ENCODE measurements around the gene COX19. TPM values are rescaled to one million over a fixed set of nuclear protein-coding genes. Genes with fewer than 3 reads are reported as not detected.

The COX19 gene
- total and polyA plus RNA-seq, 10 donors, result 7.1 to 29.1 (median 15.2) TPM

DNA sequence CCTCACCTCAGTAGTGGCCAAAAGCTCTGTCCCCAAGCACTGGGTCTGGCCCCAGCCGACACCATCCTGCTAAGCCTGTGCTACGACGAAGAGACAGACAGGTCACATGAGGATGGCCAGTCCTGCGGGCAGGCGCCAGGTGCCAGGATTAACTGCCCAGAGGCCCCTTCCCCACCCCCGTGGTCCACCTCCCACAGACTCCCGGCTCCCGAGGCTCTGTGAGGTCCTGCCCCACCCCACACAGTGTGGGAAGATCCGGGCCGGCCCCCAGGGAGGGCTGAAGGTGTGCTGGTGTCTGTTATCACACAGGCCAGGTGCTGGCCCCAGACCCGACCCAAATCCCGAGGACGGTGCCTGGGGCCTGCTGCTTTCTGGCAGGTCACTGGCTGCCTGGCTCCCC, 34.9 kb upstream of the COX19 start:
- no peak for DNase-seq
- Histone ChIP-seq H3K36me3 (peaks cover 0 to 48% (median 20%) of the 10 kb centered on the region in 6 donors), H3K27ac (no peak overlapping the region), H3K4me3 (no peak overlapping the region), H3K4me1 (peaks cover 0 to 18% (median 6%) of the 10 kb centered on the region in 6 donors), H3K9me3 (no peaks in the 10 kb centered on the region), H3K27me3 (replicated peaks in 1 of 7) (no peaks in the 10 kb centered on the region)
- intact Hi-C loops (cut with DNase I; ENCODE audit: low total_unique reads), result no loop called here
- no peak for TF ChIP-seq CTCF (IDR thresholded peaks at IDR 0.05 in 8 of 11, conservative IDR thresholded peaks at IDR 0.05 in 3 of 11)
- no peak for TF ChIP-seq POLR2AphosphoS5 (IDR thresholded peaks at IDR 0.05)
- no peak for TF ChIP-seq POLR2A (IDR thresholded peaks at IDR 0.05)
- 89 to 95% (median 90%) methylated on average over 5 to 13 of the region's 13 CpGs for WGBS, 5 donors

- TF ChIP-seq POLR2AphosphoS5 (IDR thresholded peaks at IDR 0.05) (no peak), CTCF (IDR thresholded peaks at IDR 0.05 in 8 of 11, conservative IDR thresholded peaks at IDR 0.05 in 3 of 11) (no peak), POLR2A (IDR thresholded peaks at IDR 0.05) (no peak)
- Histone ChIP-seq H3K4me1 (peaks cover 0 to 19% (median 6%) of the 10 kb centered on the region in 6 donors), H3K27ac (no peak overlapping the region), H3K27me3 (replicated peaks in 1 of 7) (no peaks in the 10 kb centered on the region), H3K9me3 (no peaks in the 10 kb centered on the region), H3K4me3 (no peak overlapping the region), H3K36me3 (peaks cover 0 to 49% (median 20%) of the 10 kb centered on the region in 6 donors)
- WGBS, 5 donors, result 96% methylated on average over 21 to 22 of the region's 22 CpGs
- no peak for DNase-seq
- intact Hi-C loops (cut with DNase I; ENCODE audit: low total_unique reads), result no loop called here
Measured at GRCh38 chr7:1009747-1010146, 34.4 kb upstream of the COX19 start.

DNA sequence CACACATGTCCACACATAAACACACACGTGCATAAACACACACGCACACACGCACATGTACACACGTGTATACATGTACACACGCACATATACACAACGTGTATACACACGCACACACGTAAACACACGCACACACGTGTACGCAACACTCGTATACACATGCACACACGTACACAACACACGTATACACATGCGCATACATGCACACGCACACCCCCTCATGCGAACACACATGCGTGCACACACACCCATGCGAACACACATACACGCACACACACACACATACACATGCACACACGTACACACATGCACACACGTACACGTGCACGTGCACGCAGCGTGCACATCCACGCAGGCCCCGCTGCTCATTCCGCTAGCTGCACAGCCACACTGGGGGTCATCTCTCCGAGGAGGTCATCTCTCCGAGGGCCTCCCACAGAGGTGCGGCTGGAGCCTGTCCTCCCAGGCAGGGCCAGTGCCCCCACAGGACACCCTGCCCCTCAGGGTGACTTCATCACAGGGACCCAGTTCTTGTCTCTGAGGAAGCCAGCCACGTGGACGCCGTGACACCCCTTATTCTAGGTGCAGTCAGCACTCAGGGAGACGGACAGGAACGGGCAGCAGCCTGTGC, 33.5 kb upstream of the COX19 start:
- H3K27ac ChIP-seq, result no peak overlapping the region
- H3K9me3 ChIP-seq, result no peaks in the 10 kb centered on the region
- H3K27me3 ChIP-seq (replicated peaks in 1 of 7), result no peaks in the 10 kb centered on the region
- TF ChIP-seq POLR2A (IDR thresholded peaks at IDR 0.05) (no peak), POLR2AphosphoS5 (IDR thresholded peaks at IDR 0.05) (no peak), CTCF (IDR thresholded peaks at IDR 0.05 in 8 of 11, conservative IDR thresholded peaks at IDR 0.05 in 3 of 11) (no peak)
- H3K36me3 ChIP-seq, result peaks cover 0 to 57% (median 20%) of the 10 kb centered on the region in 6 donors
- intact Hi-C loops (cut with DNase I; ENCODE audit: low total_unique reads), result no loop called here
- peaks cover 0 to 23% (median 11%) of the 10 kb centered on the region in 6 donors for H3K4me1 ChIP-seq
- H3K4me3 ChIP-seq, result no peak overlapping the region
- 88 to 95% (median 94%) methylated on average over 32 to 37 of the region's 37 CpGs for WGBS, 5 donors
- no peak for DNase-seq

GRCh38 chr7:1007901-1008300, 32.6 kb upstream of the COX19 start:
- intact Hi-C loops (cut with DNase I; ENCODE audit: low total_unique reads), result no loop called here
- no peak overlapping the region for H3K4me3 ChIP-seq
- no peaks in the 10 kb centered on the region for H3K9me3 ChIP-seq
- TF ChIP-seq POLR2AphosphoS5 (IDR thresholded peaks at IDR 0.05) (no peak), POLR2A (IDR thresholded peaks at IDR 0.05) (no peak), CTCF (IDR thresholded peaks at IDR 0.05 in 8 of 11, conservative IDR thresholded peaks at IDR 0.05 in 3 of 11) (no peak)
- no peaks in the 10 kb centered on the region for H3K27me3 ChIP-seq (replicated peaks in 1 of 7)
- H3K36me3 ChIP-seq, result peaks cover 0 to 57% (median 20%) of the 10 kb centered on the region in 6 donors
- H3K4me1 ChIP-seq, result peaks cover 0 to 21% (median 11%) of the 10 kb centered on the region in 6 donors
- WGBS, 5 donors, result 85 to 90% (median 89%) methylated on average over 10 to 15 of the region's 15 CpGs
- H3K27ac ChIP-seq, result no peak overlapping the region
- DNase-seq, result no peak

All from spleen (tissue), 11 donors.